ENCODE results near the gene ZNF764. TPM values are rescaled to one million over a fixed set of nuclear protein-coding genes. Genes with fewer than 3 reads are reported as not detected.

ZNF764 gene
- 6.1 TPM for polyA plus RNA-seq (2013, experiment 1 of 2)
- 5.7 TPM for polyA plus RNA-seq (2013, experiment 2 of 2)

- Histone ChIP-seq H2BK15ac (ENCODE audit: low read depth, poor library complexity, severe bottlenecking) (peak within 1 kb of the TSS; percentile 90), H2AFZ (ENCODE audit: low read depth, low read length) (peak within 1 kb of the TSS; percentile 88), H3K9ac (ENCODE audit: low read length) (peak within 1 kb of the TSS; percentile 95), H2BK5ac (ENCODE audit: low read depth, low read length, poor library complexity, severe bottlenecking) (no peak within 1 kb of the TSS), H3K4me1 (ENCODE audit: control insufficient read depth, insufficient read depth, low read depth, low read length) (peaks cover 9% of the 10 kb centered on the region), H3K36me3 (ENCODE audit: control insufficient read depth in 1 of 2, insufficient read depth in 2 of 2, low read depth in 1 of 2, low read length in 2 of 2) (peaks cover 20 to 24% of the 10 kb centered on the region in 2 experiments), H3K23ac (ENCODE audit: low read length in 2 of 2) (peak within 1 kb of the TSS; percentile 84 to 91), H4K91ac (ENCODE audit: low read length) (peak within 1 kb of the TSS; percentile 85), H3K14ac (ENCODE audit: low read length in 2 of 2) (peak within 1 kb of the TSS in 1 of 2 experiments; percentile 94), H3K27ac (ENCODE audit: low read length, poor library complexity, severe bottlenecking) (peak within 1 kb of the TSS; percentile 73), H3K27me3 (ENCODE audit: control insufficient read depth in 1 of 2, insufficient read depth in 1 of 2, low read length in 2 of 2) (no peaks in the 10 kb centered on the region), H2BK12ac (ENCODE audit: low read length in 2 of 2) (peak within 1 kb of the TSS in 1 of 2 experiments; percentile 45), H3K9me3 (ENCODE audit: control insufficient read depth, low read length) (no peaks in the 10 kb centered on the region), H3K4me2 (ENCODE audit: low read length, poor library complexity, severe bottlenecking) (peak within 1 kb of the TSS; percentile 79), H3K4ac (ENCODE audit: low read depth in 1 of 2, low read length in 2 of 2) (peak within 1 kb of the TSS; percentile 72 to 96), H3K4me3 (ENCODE audit: insufficient read depth in 1 of 2, low read depth in 1 of 2, low read length in 2 of 2) (peak within 1 kb of the TSS; percentile 85 to 90), H3K18ac (ENCODE audit: low read depth in 1 of 2, low read length in 2 of 2) (peak within 1 kb of the TSS; percentile 93 to 97), H2BK120ac (ENCODE audit: low read depth, low read length) (peak within 1 kb of the TSS; percentile 45), H4K8ac (ENCODE audit: low read length) (peak within 1 kb of the TSS; percentile 91), H2AK5ac (ENCODE audit: low read length, severe bottlenecking) (peak within 1 kb of the TSS; percentile 43), H3K79me1 (replicated peaks; ENCODE audit: low read length, poor library complexity, severe bottlenecking) (peaks cover 18% of the 10 kb centered on the region)
- under 1% methylated on average over 74 of the region's 74 CpGs for WGBS
- DNase-seq, result peak; percentile 98
Observed at GRCh38 chr16:30557957-30558788, at the start of gene ZNF764. Gene ZNF764, minus strand, starts transcription at chr16:30558374. Its CDS starts 192 bp downstream, at chr16:30558182.

- WGBS, result 100% methylated on average over 3 of the region's 3 CpGs
- Histone ChIP-seq H3K23ac (ENCODE audit: low read length in 2 of 2) (no peak overlapping the region), H3K4me3 (ENCODE audit: insufficient read depth in 1 of 2, low read depth in 1 of 2, low read length in 2 of 2) (no peak overlapping the region), H3K14ac (ENCODE audit: low read length in 2 of 2) (no peak overlapping the region), H3K4me2 (ENCODE audit: low read length, poor library complexity, severe bottlenecking) (no peak overlapping the region), H3K27me3 (ENCODE audit: control insufficient read depth in 1 of 2, insufficient read depth in 1 of 2, low read length in 2 of 2) (no peaks in the 10 kb centered on the region), H2BK120ac (ENCODE audit: low read depth, low read length) (no peak overlapping the region), H3K27ac (ENCODE audit: low read length, poor library complexity, severe bottlenecking) (no peak overlapping the region), H2BK15ac (ENCODE audit: low read depth, poor library complexity, severe bottlenecking) (no peak overlapping the region), H3K9me3 (ENCODE audit: control insufficient read depth, low read length) (no peaks in the 10 kb centered on the region), H4K91ac (ENCODE audit: low read length) (no peak overlapping the region), H2BK5ac (ENCODE audit: low read depth, low read length, poor library complexity, severe bottlenecking) (no peak overlapping the region), H3K9ac (ENCODE audit: low read length) (no peak overlapping the region), H2BK12ac (ENCODE audit: low read length in 2 of 2) (no peak overlapping the region), H4K8ac (ENCODE audit: low read length) (no peak overlapping the region), H2AK5ac (ENCODE audit: low read length, severe bottlenecking) (no peak overlapping the region), H3K18ac (ENCODE audit: low read depth in 1 of 2, low read length in 2 of 2) (no peak overlapping the region), H2AFZ (ENCODE audit: low read depth, low read length) (no peak overlapping the region), H3K4me1 (ENCODE audit: control insufficient read depth, insufficient read depth, low read depth, low read length) (peaks cover 6% of the 10 kb centered on the region), H3K4ac (ENCODE audit: low read depth in 1 of 2, low read length in 2 of 2) (no peak overlapping the region), H3K36me3 (ENCODE audit: control insufficient read depth in 1 of 2, insufficient read depth in 2 of 2, low read depth in 1 of 2, low read length in 2 of 2) (peaks cover 41 to 50% of the 10 kb centered on the region in 2 experiments), H3K79me1 (replicated peaks; ENCODE audit: low read length, poor library complexity, severe bottlenecking) (peaks cover 36% of the 10 kb centered on the region)
- DNase-seq, result no peak
Observed at GRCh38 chr16:30606004-30606403, 47.8 kb upstream of the ZNF764 start.

- no peaks in the 10 kb centered on the region for H3K9me3 ChIP-seq (ENCODE audit: control insufficient read depth, low read length)
- no peak overlapping the region for H3K9ac ChIP-seq (ENCODE audit: low read length)
- H2BK12ac ChIP-seq (ENCODE audit: low read length in 2 of 2), result no peak overlapping the region
- H3K18ac ChIP-seq (ENCODE audit: low read depth in 1 of 2, low read length in 2 of 2), result no peak overlapping the region
- H2BK5ac ChIP-seq (ENCODE audit: low read depth, low read length, poor library complexity, severe bottlenecking), result no peak overlapping the region
- no peak overlapping the region for H2AFZ ChIP-seq (ENCODE audit: low read depth, low read length)
- no peak overlapping the region for H3K4me3 ChIP-seq (ENCODE audit: insufficient read depth in 1 of 2, low read depth in 1 of 2, low read length in 2 of 2)
- no peak overlapping the region for H4K91ac ChIP-seq (ENCODE audit: low read length)
- H3K27ac ChIP-seq (ENCODE audit: low read length, poor library complexity, severe bottlenecking), result no peak overlapping the region
- peaks cover 34% of the 10 kb centered on the region for H3K79me1 ChIP-seq (replicated peaks; ENCODE audit: low read length, poor library complexity, severe bottlenecking)
- no peak overlapping the region for H3K4ac ChIP-seq (ENCODE audit: low read depth in 1 of 2, low read length in 2 of 2)
- H4K8ac ChIP-seq (ENCODE audit: low read length), result no peak overlapping the region
- no peak overlapping the region for H2BK120ac ChIP-seq (ENCODE audit: low read depth, low read length)
- peaks cover 4% of the 10 kb centered on the region for H3K4me1 ChIP-seq (ENCODE audit: control insufficient read depth, insufficient read depth, low read depth, low read length)
- DNase-seq, result no peak
- WGBS, result 97% methylated on average over 15 of the region's 15 CpGs
- no peak overlapping the region for H2AK5ac ChIP-seq (ENCODE audit: low read length, severe bottlenecking)
- peaks cover 41 to 50% of the 10 kb centered on the region in 2 experiments for H3K36me3 ChIP-seq (ENCODE audit: control insufficient read depth in 1 of 2, insufficient read depth in 2 of 2, low read depth in 1 of 2, low read length in 2 of 2)
- H3K23ac ChIP-seq (ENCODE audit: low read length in 2 of 2), result no peak overlapping the region
- H3K4me2 ChIP-seq (ENCODE audit: low read length, poor library complexity, severe bottlenecking), result no peak overlapping the region
- H3K27me3 ChIP-seq (ENCODE audit: control insufficient read depth in 1 of 2, insufficient read depth in 1 of 2, low read length in 2 of 2), result no peaks in the 10 kb centered on the region
- H2BK15ac ChIP-seq (ENCODE audit: low read depth, poor library complexity, severe bottlenecking), result no peak overlapping the region
- H3K14ac ChIP-seq (ENCODE audit: low read length in 2 of 2), result no peak overlapping the region
Observed at GRCh38 chr16:30605158-30605557, 47.0 kb upstream of the ZNF764 start.

DNA sequence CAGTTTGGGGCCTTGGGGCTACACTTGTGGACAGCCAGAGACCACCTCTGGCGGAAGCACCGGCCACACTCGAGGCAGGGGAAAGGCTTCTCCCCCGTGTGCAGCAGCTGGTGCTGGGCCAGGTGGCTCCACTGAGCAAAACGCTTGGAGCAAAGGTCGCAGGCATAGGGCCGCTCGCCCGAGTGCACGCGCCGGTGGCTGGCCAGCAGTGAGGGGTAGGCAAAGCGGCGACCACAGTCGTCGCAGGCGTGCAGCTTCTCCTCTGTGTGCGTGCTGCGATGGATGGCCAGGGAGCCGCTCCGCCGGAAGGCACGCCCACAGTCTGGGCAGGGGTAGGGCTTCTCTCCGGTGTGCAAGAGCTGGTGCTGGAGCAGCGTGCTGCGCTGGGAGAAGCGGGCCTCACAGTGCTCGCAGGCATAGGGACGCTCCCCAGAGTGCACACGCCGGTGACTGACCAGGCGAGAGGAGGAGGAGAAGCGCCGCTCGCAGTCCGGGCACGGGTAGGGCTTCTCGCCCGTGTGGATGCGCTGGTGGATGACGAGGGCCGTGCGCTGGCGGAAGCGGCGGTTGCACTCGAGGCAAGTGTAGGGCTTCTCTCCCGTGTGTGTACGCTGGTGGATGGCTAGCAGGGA lies 46.3 kb upstream of the ZNF764 start:
- H3K4ac ChIP-seq (ENCODE audit: low read depth in 1 of 2, low read length in 2 of 2), result no peak overlapping the region
- no peak overlapping the region for H2BK12ac ChIP-seq (ENCODE audit: low read length in 2 of 2)
- WGBS, result 97% methylated on average over 49 of the region's 49 CpGs
- no peak overlapping the region for H3K4me2 ChIP-seq (ENCODE audit: low read length, poor library complexity, severe bottlenecking)
- H3K18ac ChIP-seq (ENCODE audit: low read depth in 1 of 2, low read length in 2 of 2), result no peak overlapping the region
- no peak overlapping the region for H2BK15ac ChIP-seq (ENCODE audit: low read depth, poor library complexity, severe bottlenecking)
- no peak overlapping the region for H2BK120ac ChIP-seq (ENCODE audit: low read depth, low read length)
- peak overlapping the region; percentile 43 for H3K9ac ChIP-seq (ENCODE audit: low read length)
- DNase-seq, result no peak
- no peak overlapping the region for H3K27ac ChIP-seq (ENCODE audit: low read length, poor library complexity, severe bottlenecking)
- peaks cover 4% of the 10 kb centered on the region for H3K4me1 ChIP-seq (ENCODE audit: control insufficient read depth, insufficient read depth, low read depth, low read length)
- H4K91ac ChIP-seq (ENCODE audit: low read length), result no peak overlapping the region
- H4K8ac ChIP-seq (ENCODE audit: low read length), result no peak overlapping the region
- peaks cover 41 to 50% of the 10 kb centered on the region in 2 experiments for H3K36me3 ChIP-seq (ENCODE audit: control insufficient read depth in 1 of 2, insufficient read depth in 2 of 2, low read depth in 1 of 2, low read length in 2 of 2)
- H3K79me1 ChIP-seq (replicated peaks; ENCODE audit: low read length, poor library complexity, severe bottlenecking), result peaks cover 31% of the 10 kb centered on the region
- H3K27me3 ChIP-seq (ENCODE audit: control insufficient read depth in 1 of 2, insufficient read depth in 1 of 2, low read length in 2 of 2), result no peaks in the 10 kb centered on the region
- H3K14ac ChIP-seq (ENCODE audit: low read length in 2 of 2), result no peak overlapping the region
- H3K23ac ChIP-seq (ENCODE audit: low read length in 2 of 2), result no peak overlapping the region
- no peak overlapping the region for H2AFZ ChIP-seq (ENCODE audit: low read depth, low read length)
- H3K9me3 ChIP-seq (ENCODE audit: control insufficient read depth, low read length), result no peaks in the 10 kb centered on the region
- no peak overlapping the region for H3K4me3 ChIP-seq (ENCODE audit: insufficient read depth in 1 of 2, low read depth in 1 of 2, low read length in 2 of 2)
- H2AK5ac ChIP-seq (ENCODE audit: low read length, severe bottlenecking), result no peak overlapping the region
- no peak overlapping the region for H2BK5ac ChIP-seq (ENCODE audit: low read depth, low read length, poor library complexity, severe bottlenecking)

All from mesenchymal stem cell (in vitro differentiated cells and primary cell).